Measurements from ENCODE around the gene P2RX5.

Gene P2RX5

DNA sequence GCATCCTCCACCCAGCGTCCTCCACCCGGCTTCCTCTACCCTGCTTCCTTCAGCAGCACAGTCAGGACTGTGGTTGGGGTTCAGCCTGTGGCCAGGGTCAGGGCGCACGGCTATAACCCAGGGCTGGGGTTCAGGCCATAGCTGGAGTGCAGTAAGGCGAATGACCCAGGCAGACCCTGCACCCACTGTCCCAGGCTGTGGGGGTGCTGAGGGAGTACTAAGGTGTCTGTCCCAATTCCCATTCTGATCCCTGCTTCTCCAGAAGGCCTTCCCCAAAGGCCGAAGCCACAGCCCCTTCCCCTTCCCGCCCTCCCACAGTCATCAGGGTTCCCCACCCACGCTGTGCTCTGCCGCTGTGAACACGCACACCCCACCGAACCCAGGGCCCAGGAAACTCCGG is 14.9 kb downstream of the P2RX5 start:
- DNase-seq (ENCODE audit: low read depth): no peak

DNA sequence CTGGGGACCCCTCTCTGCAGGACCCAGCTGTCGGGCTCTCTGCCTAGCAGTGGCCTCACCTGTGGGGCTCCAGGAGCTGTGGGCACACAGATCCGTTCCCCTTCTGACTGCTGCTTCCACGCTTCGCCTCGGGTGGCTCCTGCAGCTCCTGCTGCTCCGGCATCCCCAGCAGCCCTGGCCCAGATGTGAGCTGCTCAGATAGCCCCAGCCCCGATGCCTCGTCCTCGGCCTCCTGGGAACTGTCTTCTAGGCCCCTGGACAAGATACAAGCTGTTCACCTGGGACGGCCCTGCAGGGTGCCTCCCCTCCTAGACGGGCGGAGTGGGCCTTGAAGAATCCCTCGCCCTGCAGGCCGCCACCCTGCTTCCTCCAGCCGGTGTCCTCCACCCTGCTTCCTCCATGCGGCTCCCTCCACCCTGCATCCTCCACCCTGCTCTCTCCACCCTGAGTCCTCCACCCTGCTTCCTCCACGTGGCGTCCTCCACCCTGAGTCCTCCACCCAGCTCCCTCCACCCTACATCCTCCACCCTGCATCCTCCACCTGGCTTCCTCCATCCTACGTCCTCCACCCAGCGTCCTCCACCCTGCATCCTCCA is 16.3 kb downstream of the P2RX5 start:
- DNase-seq (ENCODE audit: low read depth): no peak

DNA sequence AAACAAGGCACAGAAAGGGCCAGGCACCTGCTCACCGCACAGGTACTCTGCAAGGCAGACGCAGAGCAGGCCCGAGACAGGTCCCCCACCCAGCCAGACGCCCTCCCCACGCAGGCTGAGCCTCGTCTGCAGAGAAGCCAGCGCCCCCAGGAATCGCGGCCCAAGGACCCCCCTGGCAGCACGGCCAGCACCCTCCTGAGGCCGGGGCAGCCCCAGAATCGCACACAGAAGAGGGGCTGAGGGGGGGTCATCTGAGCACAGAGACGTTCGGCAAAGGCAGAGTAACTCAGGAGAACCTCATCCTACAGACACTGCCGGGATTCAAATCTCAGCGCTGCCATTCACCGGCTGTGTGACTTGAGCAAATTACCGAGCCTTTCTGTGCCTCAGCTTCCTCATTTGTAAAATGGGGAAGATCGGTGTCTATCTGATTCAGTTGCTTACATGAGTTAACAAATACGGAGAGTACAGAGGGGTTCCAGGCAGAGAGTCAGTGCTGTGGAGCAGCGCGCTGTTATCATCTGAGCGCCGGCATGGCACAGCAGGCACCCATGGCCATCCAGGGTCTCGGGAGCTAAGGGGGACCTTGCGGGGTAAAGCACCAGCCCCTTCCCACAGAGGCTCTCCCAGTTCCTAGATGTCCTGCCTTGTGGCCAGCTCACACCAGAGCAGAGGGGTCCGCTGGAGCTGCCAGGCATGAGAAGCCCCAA is 17.0 kb downstream of the P2RX5 start:
- DNase-seq (ENCODE audit: low read depth): no peak

DNA sequence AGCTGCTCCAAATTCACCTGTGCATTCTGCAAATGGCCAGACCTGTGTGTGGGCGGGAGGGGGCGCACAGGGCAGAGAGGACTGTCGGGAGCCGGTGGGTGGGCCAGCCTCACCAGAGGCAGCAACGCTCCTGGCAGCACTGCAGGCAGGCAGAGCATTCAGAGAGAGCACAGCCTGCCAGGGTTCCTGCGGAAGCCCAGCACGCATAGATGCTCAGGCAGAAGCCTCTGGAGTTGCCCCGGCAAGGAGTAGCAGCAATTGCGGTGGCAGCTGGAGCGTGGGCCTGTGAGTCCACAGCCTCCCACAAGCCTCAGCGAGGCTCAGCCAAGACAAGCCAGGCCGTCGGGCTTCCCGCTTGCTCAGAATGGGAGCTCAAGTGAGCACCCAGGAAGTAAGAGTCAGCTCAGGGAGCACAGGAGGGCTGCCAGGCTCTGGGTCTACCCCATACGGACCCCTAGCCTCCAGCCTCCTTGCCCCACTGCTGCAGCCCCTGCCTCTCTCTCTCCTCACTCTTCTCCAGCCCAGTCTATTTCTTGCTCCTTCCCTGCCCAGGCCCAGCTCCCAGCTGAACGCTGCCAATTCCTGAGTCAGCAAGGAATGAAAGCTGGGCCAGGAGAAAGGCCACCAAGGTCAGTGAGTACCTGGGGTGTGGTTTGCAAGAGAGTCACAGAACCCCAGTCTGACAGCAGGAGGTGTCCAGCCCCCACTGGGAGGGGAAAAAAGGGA is 17.7 kb downstream of the P2RX5 start:
- DNase-seq (ENCODE audit: low read depth): no peak

DNA sequence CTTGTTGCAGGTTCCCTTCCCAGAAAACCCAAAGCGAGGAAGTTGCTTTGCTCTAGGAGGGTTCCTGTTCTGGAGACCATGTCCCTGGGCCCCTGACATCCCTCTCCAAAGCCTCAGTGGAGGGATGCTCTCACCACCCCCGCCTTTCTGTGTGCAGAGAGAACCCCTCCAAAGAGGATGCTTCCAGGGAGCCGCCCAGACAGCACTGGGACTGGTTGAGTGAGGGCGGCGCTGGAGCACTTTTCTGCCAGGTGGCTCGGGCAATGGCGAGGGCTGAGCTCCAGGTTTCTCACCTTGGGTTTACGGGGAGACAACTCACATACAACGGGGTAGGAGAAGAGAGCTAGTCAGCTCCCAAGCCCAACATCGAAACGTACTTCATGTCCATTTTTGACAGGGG is 20.1 kb downstream of the P2RX5 start:
- DNase-seq (ENCODE audit: low read depth): no peak

DNA sequence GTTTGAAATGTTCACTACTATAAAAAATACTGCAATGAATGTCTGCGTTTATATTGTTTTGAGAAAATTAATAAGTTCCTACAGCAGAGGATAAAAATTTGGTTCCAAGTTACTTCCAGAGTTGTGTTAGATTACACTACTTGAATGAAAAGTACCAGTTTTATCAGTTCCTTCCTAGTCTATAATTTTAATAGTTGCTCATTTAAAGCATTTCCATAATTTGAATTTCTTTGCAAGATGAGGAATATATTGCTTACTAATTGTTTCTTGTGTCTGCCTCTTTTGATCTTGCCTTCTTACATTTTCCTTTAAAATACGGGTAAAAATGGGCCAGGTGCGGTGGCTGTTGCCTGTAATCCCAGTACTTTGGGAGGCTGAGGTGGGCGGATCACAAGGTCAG is 23.4 kb downstream of the P2RX5 start:
- DNase-seq (ENCODE audit: low read depth): no peak

DNA sequence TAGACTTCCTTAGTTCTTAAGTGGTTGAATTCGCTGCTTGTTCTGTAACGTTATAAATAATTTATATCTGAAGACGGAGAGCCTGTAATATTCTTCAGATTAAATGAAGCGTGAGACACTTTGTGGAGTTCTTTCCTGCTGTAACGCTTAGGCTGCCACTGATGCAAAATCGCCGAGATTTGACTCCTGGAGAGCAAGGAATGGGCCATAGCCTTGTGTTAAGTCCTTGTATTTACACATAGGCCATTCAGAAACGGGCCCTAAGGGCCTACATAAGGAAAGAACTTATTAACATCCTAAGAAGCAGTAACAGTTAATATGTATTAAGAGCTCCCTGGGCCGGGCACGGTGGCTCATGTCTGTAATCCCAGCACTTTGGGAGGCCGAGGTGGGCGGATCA is 26.4 kb downstream of the P2RX5 start:
- DNase-seq (ENCODE audit: low read depth): no peak

DNA sequence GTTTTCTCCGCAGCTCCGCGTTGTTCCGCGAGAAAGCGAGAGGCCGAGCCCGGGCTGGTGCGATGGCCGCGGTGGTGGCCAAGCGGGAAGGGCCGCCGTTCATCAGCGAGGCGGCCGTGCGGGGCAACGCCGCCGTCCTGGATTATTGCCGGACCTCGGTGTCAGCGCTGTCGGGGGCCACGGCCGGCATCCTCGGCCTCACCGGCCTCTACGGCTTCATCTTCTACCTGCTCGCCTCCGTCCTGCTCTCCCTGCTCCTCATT is 26.9 kb downstream of the P2RX5 start:
- DNase-seq (ENCODE audit: low read depth): no peak

DNA sequence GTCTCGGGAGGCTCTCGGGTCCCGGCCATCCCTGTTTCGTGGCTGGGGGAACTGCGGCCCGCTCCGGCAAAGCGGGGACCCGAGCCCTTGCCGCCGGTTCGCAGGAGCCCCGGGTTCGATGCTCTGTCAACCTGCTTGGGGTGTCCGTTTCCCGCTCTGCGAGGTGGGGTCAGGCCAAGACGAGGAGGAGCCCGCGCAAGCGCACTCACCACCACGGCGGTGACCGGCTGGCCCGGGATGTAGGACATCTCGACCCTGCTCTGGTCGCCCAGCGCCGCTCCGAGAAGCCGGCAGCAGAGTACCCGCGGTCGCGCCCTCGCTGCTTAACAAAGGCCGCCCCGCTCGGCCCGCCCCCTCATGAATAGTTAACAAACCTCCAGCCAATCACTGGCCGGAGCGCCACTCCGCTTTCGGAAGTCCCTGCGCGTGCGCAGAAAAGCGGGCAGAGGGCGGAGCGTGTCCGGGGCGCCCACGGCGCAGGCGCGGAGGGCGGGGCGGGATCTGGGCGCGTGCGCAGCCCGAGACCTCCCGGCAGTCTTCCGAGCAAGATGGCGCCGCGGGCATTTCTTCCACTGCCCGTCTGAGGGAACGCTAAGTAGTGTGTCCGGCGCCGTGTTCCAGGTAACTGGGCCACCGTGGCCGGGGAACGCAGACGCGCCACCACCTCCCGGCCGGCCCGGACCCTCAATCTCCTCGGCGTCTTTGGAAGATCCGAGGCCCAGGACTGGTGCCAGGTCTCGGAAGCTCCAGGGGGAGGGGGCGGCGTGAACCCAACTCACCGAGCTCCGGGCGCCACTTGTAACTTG is 27.5 kb downstream of the P2RX5 start, which contains the start of the genes EMC6 and TAX1BP3:
TSS of gene EMC6 (plus strand) at position 534 of the 806 bp plus-strand sequence. CDS start 335 bp downstream, outside the sequence.
TSS of gene TAX1BP3 (minus strand) at position 300 of the 806 bp plus-strand sequence. CDS start at position 248, 52 bp downstream.
- DNase-seq (ENCODE audit: low read depth): peak; percentile 78

DNA sequence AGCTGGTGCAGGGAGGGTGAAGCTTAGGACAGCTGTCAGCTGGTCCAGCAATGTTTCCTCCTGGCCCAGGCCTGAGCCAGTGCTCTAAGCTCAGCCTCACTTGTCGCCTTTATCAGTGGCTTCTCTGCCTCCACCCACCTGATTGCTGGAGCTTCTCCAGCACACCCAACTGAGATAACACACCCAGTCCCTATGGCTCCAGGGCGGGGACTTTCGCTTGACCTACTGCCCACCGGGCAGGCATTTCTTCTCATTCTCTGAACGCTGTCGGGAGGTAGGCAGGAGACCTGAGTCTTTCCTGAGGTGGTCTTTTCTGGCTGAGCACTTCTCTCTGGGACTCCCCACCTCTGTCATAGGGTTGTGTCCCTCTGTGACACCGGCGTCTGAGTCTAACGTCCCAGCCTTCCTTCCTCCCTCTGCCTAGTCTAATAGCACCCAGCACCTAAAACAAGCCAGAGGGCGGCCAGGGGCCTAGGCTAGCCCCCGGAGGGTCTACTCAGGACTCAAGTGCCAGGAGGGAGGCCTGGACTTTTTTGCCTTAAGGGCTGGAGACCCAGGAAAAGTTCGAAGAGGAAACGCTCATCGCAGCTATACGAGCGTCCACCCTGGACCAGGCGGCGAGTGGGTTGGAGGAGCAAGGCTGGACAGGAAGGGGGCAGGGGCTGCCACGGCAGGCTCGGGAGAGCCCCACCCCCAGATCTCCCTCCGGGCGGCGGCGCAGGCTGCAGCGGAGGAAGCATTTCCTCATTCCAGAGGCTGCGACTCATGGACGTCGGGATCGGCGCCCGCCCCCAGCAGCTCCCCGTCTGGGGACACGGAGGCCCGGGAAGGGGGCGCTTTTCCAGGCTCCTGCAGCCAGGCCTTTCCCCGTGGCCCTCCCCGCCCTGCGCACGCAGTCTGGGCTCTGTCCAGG is 28.3 kb downstream of the P2RX5 start:
- peak; percentile 50 for DNase-seq (ENCODE audit: low read depth)

DNA sequence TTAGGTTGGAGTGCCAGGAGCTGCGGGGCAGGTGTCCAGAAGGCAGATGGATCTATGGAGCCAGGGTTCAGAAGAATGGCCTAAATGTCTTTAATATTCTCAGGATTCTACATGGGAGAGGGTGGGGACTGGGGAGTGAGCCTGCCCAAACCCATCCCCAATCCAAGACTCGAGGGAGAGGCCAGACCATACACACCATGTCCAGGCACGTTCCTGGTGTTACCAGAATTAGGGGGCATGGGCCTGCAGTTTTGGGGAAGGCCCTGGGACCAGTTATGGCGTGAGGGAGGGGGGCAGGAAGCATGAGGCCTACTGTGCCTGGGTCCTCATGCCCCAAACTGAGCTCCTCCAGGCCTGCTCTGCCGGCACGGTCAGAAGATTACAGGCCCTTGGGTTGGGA is 29.4 kb downstream of the P2RX5 start:
- DNase-seq (ENCODE audit: low read depth): no peak

DNA sequence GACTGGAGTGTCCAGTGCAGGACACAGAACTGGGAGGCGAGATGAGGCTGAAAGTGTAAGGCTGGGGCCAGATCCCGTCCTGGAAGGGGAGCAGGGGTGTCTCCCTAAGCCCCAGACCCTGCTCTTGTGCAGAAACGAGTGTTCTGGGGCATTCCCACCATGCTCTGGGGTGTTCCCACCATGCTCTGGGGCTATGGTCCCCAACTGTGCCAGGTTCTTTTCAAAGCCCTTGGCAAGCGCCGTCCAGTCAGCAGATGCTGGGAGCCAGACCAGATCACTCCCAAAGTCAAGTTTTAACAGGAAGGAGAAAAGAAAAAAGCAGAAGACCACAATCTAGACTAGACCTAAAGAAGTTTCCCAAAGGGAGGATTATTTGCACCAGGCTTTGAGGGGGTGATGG is 30.1 kb downstream of the P2RX5 start:
- no peak for DNase-seq (ENCODE audit: low read depth)

DNA sequence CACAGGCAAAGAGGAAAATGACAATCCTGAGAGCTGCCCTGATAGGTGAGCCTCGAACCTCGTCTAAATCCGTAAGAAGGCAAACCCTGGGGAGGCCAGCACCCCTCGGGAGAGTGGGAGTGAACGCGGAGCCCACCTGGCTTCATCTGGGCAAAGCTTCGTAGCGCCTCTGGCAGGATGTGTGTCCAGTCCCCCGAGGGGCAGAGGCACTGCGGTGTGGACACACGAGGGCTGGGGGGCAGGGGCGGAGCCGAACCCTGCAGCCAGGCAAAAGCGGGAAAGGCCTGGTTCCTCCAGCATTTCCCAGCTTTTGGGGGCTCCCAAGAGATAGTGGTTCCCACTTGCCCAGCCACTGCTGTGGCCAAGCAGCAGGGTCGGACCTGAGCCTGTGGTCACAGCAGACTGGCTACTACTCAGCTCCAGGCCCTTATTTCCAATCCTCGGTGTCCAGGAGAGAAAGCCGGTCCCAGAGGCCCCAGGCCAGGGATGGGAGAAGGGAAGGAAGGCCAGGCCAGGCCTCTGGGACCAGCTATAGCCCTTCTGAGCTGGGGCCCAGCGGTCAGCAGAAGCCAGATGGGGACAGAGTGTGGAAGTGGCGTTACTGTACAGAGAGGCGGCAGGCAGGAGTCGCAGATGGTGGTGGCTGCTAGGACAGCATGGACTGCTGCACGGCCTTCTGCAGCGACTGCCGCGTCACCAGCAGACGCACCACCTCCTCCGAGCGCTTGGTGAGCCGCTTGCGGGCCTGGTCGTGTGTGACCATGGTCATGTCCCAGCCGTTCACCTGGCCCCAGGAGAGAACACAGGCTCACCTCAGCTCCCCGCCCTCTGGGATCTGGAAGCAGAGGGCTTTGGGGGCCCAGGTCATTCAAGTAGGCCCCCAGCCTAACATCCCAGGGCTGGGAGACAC is 32.6 kb downstream of the P2RX5 start:
- DNase-seq (ENCODE audit: low read depth): no peak

DNA sequence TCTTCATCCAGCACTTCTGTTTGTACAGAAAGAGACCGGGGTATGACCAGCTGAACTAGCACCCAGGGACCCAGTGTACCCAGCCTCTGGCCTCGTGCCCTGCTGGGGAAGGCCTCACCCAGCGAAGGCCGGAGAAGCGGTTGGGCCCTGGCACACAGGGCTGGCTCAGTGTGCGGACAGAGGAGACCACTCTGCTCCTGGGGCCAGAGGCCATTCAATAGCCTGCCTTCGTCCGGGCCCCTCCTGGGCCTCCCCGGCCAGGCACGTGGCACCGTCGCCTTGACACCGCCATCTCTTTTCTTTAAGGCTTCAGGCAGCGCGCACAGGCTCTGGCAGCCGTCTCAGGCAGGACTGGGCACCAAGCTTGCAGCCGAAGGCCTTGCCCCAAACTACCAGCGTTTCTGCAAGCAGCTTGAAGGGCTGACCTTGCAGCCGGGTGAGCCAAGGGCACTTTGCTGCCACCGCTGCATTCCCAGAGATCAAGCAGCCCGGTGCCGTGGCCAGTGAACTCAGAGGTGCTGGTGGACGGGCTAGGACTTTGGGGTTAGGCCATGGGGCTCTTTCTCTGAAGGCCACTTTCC is 35.6 kb downstream of the P2RX5 start:
- no peak for DNase-seq (ENCODE audit: low read depth)

DNA sequence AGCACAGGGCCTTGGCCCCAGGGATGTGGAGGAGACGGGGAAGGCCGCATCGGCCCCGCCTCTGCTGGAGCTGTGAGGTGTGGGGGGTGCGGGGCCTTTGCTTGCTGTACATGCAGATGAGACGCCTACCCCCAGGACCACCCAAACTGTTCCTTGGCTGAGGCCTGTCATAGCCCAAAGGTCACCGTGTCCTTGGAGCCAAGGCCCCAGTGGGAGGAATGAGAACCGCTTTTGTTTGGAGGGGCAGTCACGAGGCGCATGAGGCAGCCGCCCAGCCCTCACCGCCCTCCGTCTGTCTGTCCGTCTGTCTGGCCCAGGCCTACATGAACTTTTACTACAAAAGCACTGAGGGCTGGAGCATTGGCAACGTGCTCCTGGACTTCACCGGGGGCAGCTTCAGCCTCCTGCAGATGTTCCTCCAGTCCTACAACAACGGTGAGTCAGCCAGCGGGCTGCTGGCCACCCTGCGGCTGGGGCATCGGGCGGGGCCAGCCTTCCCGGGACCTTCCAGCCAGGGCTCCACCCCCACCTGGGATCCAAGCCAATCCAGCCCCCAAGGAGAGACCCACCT is 36.3 kb downstream of the P2RX5 start:
- DNase-seq (ENCODE audit: low read depth): peak; percentile 60

DNA sequence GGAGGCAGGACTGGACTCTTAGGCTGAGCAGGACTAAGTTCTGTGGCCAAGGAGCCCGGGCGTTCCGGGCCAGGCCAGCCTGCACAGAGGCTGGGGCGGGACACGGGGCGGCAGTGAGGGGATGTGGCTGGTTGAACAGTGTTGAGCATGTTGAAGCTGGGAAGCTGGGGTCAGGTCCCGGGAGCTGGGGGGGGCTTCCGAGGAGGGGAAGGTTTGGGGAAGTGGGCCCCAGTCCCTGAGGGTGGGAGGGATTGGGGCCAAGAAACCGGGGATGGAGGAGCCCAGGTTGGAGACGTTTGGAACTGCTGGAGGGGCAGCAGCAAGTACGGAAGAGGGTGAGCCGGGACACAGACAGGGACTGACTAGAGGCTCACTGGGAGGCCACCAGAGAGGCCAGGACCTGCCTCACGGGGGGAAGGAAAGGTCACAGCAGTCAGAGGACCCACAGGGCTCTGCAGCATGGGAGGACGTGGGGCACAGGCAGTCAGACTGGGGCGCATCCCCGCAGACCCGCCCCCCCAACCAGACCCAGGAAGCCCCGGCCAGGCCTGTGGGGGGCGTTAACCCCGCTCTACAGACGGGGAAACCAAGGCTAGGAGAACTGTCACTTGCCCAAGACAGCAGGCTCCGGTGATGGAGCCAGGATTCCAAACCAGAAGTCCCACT is 37.0 kb downstream of the P2RX5 start:
- no peak for DNase-seq (ENCODE audit: low read depth)

DNA sequence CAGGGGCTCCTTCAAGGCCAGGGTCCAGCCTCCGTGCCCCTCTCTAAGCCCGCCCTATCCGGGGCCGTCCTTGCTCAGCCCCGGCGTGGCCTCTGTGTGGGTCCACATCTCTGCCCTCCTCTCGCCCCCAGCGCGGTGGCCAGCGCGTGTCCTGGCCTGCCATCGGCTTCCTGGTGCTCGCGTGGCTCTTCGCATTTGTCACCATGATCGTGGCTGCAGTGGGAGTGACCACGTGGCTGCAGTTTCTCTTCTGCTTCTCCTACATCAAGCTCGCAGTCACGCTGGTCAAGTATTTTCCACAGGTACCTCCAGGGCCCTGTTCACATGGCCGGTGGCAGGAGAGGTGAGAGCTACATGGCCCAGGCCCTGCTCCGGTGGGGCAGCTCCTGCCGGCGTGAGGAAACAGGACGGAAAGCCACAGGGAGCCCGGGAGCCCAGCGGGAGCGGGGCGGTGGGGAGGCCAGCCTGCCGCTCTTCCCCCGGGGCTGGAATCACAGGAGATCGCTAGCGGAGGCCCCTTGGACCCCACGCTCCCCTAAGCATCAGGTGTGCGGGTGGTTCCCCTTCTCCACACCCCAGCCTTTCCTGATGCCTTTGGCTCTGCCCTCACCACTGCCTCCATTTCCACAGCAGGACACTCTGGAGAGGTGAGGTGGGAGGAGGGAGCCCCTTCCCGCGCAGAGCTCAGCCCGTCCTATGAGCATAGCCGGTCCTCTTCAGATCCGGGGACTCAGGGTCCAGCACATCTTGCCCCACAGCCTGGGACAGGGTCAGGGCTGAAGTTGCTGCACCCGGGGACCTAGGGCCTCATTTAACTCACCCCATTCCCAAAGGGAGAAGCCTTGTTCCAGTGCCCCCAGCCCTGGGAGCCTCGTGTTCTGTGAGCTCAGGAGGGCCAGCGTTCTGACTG is 37.8 kb downstream of the P2RX5 start:
- DNase-seq (ENCODE audit: low read depth): no peak

DNA sequence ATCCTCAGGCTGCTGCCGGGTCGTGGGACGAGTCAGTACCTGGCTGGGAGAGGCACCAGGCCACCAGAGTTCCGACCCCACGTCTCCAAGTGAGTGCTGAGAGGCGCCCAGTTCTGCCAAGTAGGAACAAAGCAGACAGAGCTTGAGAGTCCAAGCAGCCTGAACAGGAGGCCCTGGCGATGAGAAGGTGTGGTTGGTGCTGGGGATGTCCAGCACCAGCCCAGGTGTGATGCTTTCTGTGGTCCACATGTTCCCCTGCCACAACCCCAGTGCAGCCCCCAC is 38.4 kb downstream of the P2RX5 start:
- DNase-seq (ENCODE audit: low read depth): no peak
